ENCODE results near the gene TMEM45A.

- no peak for TF ChIP-seq CTCF (IDR thresholded peaks at IDR 0.05; ENCODE audit: insufficient read depth, low read length, poor library complexity, severe bottlenecking)
- TF ChIP-seq EZH2phosphoT487 (conservative IDR thresholded peaks at IDR 0.05; ENCODE audit: low read length), result no peak
Observed at GRCh38 chr3:100578646-100579045, 86.2 kb downstream of the TMEM45A start.

Measured in SU-DHL-6 (cell line).